SH-SY5Y (cell line): ENCODE measurements around the gene C1QA.

Experiments
- GATA2 ChIP-seq: IDR thresholded peaks from 2 replicates; pipeline ENCODE4 v1.6.1; 2011; ENCODE audit warnings: mild to moderate bottlenecking, low read depth, low read length
- GATA3 ChIP-seq: IDR thresholded peaks from 2 replicates; pipeline ENCODE4 v1.6.1; 2011; ENCODE audit warnings: low read depth, mild to moderate bottlenecking, low read length, moderate library complexity

DNA sequence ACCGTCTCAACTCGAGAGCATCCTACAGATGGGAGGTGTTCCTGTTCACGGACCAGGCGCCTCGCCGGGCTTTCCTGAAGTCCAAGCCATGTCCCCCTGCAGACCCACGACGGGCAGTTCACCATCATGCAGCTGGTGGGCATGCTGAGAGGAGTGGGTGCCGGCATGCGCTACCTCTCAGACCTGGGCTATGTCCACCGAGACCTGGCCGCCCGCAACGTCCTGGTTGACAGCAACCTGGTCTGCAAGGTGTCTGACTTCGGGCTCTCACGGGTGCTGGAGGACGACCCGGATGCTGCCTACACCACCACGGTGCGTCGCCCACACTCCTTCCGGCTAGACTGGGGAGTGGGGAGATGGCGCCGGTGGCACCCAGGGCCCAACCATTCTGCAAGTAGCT, 37.7 kb upstream of the C1QA start:
- TF ChIP-seq GATA2 (no peak), GATA3 (no peak)
